HepG2 (cell line): ENCODE measurements around the gene TPCN2. TPM values are rescaled to one million over a fixed set of nuclear protein-coding genes. Genes with fewer than 3 reads are reported as not detected.

Source experiments
- FOSL2 ChIP-seq: sonication (generic); formaldehyde crosslinking; IDR thresholded peaks from 2 replicates; pipeline ENCODE4 v1.4.0; 2020; ENCODE audit warnings: missing genetic modification reagents
- HDAC1 ChIP-seq: sonication (generic); formaldehyde crosslinking; IDR thresholded peaks from 2 replicates; pipeline ENCODE4 v1.5.1; 2020; ENCODE audit warnings: mild to moderate bottlenecking, missing genetic modification reagents
- HMGA1 ChIP-seq: sonication (generic); formaldehyde crosslinking; conservative IDR thresholded peaks from 2 replicates; pipeline ENCODE4 v1.4.0; 2020; ENCODE audit warnings: missing genetic modification reagents
- MYC ChIP-seq: sonication (generic); formaldehyde crosslinking; IDR thresholded peaks from 2 replicates; pipeline ENCODE4 v1.9.0; 2021; ENCODE audit warnings: missing genetic modification reagents, borderline replicate concordance
- NKX3-1 ChIP-seq: sonication (generic); formaldehyde crosslinking; IDR thresholded peaks from 2 replicates; pipeline ENCODE4 v1.5.0; 2020; ENCODE audit warnings: missing genetic modification reagents
- PITX1 ChIP-seq: sonication (generic); formaldehyde crosslinking; IDR thresholded peaks from 2 replicates; pipeline ENCODE4 v1.5.1; 2020; ENCODE audit warnings: mild to moderate bottlenecking, missing genetic modification reagents
- RBAK ChIP-seq: sonication (generic); formaldehyde crosslinking; IDR thresholded peaks from 2 replicates; pipeline ENCODE4 v1.5.1; 2020; ENCODE audit warnings: mild to moderate bottlenecking, missing genetic modification reagents
- RBM39 ChIP-seq: fragments of 200-400 bp; formaldehyde crosslinking; IDR thresholded peaks from one replicate; pipeline ENCODE4 v1.6.1; 2018; ENCODE audit warnings: antibody characterized with exemption, mild to moderate bottlenecking, low read depth, low read length; ENCODE audit not compliant: poor library complexity, severe bottlenecking
- SP5 ChIP-seq: IDR thresholded peaks from 2 replicates; pipeline ENCODE4 v1.6.1; 2016; ENCODE audit warnings: low read depth, borderline replicate concordance
- TBP ChIP-seq: sonication (generic); formaldehyde crosslinking; IDR thresholded peaks from 2 replicates; pipeline ENCODE4 v1.5.0; 2020; ENCODE audit warnings: missing genetic modification reagents
- TEAD3 ChIP-seq: optimal IDR thresholded peaks from 2 replicates; pipeline ENCODE3; 2016; ENCODE audit warnings: borderline replicate concordance
- THAP11 ChIP-seq: IDR thresholded peaks from 2 replicates; pipeline ENCODE4 v1.6.1; 2016; ENCODE audit warnings: missing biosample characterization, missing genetic modification reagents
- TOPORS ChIP-seq: sonication (generic); formaldehyde crosslinking; IDR thresholded peaks from 2 replicates; pipeline ENCODE4 v1.8.0; 2023; ENCODE audit warnings: mild to moderate bottlenecking, missing genetic modification reagents
- ZKSCAN8 ChIP-seq: IDR thresholded peaks from 2 replicates; pipeline ENCODE4 v1.6.1; 2016; ENCODE audit warnings: borderline replicate concordance, missing genetic modification reagents, missing compliant biosample characterization
- ZNF563 ChIP-seq: sonication (generic); formaldehyde crosslinking; IDR thresholded peaks from 2 replicates; pipeline ENCODE4 v1.8.0; 2022; ENCODE audit warnings: mild to moderate bottlenecking, moderate library complexity, missing genetic modification reagents
- ZNF709 ChIP-seq: sonication (generic); formaldehyde crosslinking; IDR thresholded peaks from 2 replicates; pipeline ENCODE4 v1.5.0; 2020; ENCODE audit warnings: mild to moderate bottlenecking, missing genetic modification reagents
- ZNF724P ChIP-seq: sonication (generic); formaldehyde crosslinking; IDR thresholded peaks from 2 replicates; pipeline ENCODE4 v1.8.0; 2022; ENCODE audit warnings: missing genetic modification reagents, borderline replicate concordance
- ZNF75D ChIP-seq: sonication (generic); formaldehyde crosslinking; IDR thresholded peaks from 2 replicates; pipeline ENCODE4 v1.8.1; 2023; ENCODE audit warnings: missing genetic modification reagents, mild to moderate bottlenecking, borderline replicate concordance
- ZNF792 ChIP-seq: IDR thresholded peaks from 2 replicates; pipeline ENCODE4 v1.6.1; 2016
- ZSCAN25 ChIP-seq: sonication (generic); formaldehyde crosslinking; IDR thresholded peaks from 2 replicates; pipeline ENCODE4 v1.8.0; 2022; ENCODE audit warnings: mild to moderate bottlenecking, missing genetic modification reagents
- polyA plus RNA-seq, 8 experiments: library from polyadenylated mRNA; depleted of rRNA in 3 of 8; stranded (reverse) in 7 of 8; unstranded in 1 of 8; fragments of >200 nt; fragmentation: Illumina TruSeq in 4 of 8; extraction: Trizol in 4 of 8; gene quantifications; 2 replicates each; pipeline versions ENCODE4 v1.2.1 to v1.2.3, GENCODE V29; 2011 to 2016; ENCODE audit warnings: low read depth in 4 of 8, missing spikeins in 1 of 8, mixed read lengths in 1 of 8; ENCODE audit not compliant: insufficient read depth in 1 of 8
- total RNA-seq, 5 experiments: library from RNA; depleted of rRNA; stranded (reverse); fragments of >200 nt; fragmentation: Illumina TruSeq; extraction: Trizol; gene quantifications; 2 replicates each; pipeline ENCODE4 v1.2.3, GENCODE V29; 2016; ENCODE audit warnings: low read depth in 1 of 5
- TF ChIP-seq, protein P1 (sequence below): sonication (generic); formaldehyde crosslinking; IDR thresholded peaks from 2 replicates; pipeline ENCODE4 v1.4.0; 2020; ENCODE audit warnings: missing genetic modification reagents
- TF ChIP-seq, protein P2 (sequence below): sonication (generic); formaldehyde crosslinking; IDR thresholded peaks from 2 replicates; pipeline ENCODE4 v1.4.0; 2020; ENCODE audit warnings: low read depth, mild to moderate bottlenecking, missing genetic modification reagents
- TF ChIP-seq, protein P3 (sequence below): IDR thresholded peaks from 2 replicates; pipeline ENCODE4 v1.6.1; 2016; ENCODE audit warnings: missing compliant biosample characterization, missing genetic modification reagents, borderline replicate concordance
- TF ChIP-seq, protein P4 (sequence below): sonication (generic); formaldehyde crosslinking; IDR thresholded peaks from 2 replicates; pipeline ENCODE4 v1.8.0; 2022; ENCODE audit warnings: missing genetic modification reagents, mild to moderate bottlenecking, moderate library complexity, borderline replicate concordance

The TPCN2 gene
- total and polyA plus RNA-seq, 2 of the 13 experiments (the other 11 are each of a cell fraction or from before 2014, with no cell fraction given): 5.6 to 5.9 TPM

DNA sequence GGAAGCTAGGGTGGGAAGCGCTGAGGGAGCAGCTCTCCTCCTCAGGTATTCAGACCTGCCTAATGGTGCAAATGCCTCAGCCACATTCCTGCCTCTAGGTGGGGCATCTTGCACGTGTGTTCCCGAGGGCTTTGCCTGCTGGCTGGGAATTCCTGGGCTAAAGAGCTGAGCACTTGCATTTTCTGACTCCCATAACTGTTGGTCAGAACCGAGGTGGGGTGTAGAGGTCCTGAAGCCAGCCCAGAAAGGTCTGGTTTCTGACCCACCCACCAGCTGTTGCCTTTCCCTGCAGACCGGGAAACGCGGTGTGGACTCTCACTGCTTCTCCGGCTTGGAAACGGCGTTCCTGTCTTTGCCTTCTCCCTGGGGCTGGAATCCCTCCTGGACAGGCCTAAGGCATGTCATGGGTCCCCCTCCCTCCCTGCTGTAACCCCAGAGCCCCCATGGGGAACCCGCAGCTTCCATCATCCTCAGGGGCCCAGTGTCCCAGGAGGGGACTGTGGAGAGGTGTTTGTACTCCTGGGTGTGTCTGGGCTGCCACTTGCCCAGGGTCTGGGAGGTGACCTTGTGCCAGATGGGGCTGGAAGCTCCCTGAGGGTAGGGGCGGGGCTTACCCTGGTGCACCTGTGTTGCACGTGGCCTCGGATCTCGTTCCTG, 83.0 kb downstream of the TPCN2 start (continued):
- 0 out of 2 replicates have a peak, but pooled peaks have one; percentile 44 for TF ChIP-seq ZKSCAN8
- TF ChIP-seq, protein P1, sequence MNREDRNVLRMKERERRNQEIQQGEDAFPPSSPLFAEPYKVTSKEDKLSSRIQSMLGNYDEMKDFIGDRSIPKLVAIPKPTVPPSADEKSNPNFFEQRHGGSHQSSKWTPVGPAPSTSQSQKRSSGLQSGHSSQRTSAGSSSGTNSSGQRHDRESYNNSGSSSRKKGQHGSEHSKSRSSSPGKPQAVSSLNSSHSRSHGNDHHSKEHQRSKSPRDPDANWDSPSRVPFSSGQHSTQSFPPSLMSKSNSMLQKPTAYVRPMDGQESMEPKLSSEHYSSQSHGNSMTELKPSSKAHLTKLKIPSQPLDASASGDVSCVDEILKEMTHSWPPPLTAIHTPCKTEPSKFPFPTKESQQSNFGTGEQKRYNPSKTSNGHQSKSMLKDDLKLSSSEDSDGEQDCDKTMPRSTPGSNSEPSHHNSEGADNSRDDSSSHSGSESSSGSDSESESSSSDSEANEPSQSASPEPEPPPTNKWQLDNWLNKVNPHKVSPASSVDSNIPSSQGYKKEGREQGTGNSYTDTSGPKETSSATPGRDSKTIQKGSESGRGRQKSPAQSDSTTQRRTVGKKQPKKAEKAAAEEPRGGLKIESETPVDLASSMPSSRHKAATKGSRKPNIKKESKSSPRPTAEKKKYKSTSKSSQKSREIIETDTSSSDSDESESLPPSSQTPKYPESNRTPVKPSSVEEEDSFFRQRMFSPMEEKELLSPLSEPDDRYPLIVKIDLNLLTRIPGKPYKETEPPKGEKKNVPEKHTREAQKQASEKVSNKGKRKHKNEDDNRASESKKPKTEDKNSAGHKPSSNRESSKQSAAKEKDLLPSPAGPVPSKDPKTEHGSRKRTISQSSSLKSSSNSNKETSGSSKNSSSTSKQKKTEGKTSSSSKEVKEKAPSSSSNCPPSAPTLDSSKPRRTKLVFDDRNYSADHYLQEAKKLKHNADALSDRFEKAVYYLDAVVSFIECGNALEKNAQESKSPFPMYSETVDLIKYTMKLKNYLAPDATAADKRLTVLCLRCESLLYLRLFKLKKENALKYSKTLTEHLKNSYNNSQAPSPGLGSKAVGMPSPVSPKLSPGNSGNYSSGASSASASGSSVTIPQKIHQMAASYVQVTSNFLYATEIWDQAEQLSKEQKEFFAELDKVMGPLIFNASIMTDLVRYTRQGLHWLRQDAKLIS (CRISPR knock-in tag): no peak
- TF ChIP-seq ZNF724P: no peak
- no peak for TF ChIP-seq ZNF75D (CRISPR knock-in tag)
- no peak for TF ChIP-seq ZNF563
- peak; percentile 55; the same call in 1 of the 2 replicates for TF ChIP-seq MYC
- TF ChIP-seq FOSL2 (CRISPR knock-in tag): peak; percentile 54
- TF ChIP-seq TEAD3: peak; percentile 100
- TF ChIP-seq, protein P2, sequence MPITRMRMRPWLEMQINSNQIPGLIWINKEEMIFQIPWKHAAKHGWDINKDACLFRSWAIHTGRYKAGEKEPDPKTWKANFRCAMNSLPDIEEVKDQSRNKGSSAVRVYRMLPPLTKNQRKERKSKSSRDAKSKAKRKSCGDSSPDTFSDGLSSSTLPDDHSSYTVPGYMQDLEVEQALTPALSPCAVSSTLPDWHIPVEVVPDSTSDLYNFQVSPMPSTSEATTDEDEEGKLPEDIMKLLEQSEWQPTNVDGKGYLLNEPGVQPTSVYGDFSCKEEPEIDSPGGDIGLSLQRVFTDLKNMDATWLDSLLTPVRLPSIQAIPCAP (CRISPR knock-in tag): no peak
- TF ChIP-seq RBAK (CRISPR knock-in tag): no peak
- peak; percentile 34; the same call in 1 of the 2 replicates for TF ChIP-seq PITX1 (CRISPR knock-in tag)
- TF ChIP-seq ZSCAN25 (CRISPR knock-in tag): 0 out of 2 replicates have a peak, but pooled peaks have one; percentile 39
- TF ChIP-seq NKX3-1 (CRISPR knock-in tag): no peak
- no peak for TF ChIP-seq TBP (CRISPR knock-in tag)
- TF ChIP-seq RBM39: no peak
- TF ChIP-seq, protein P3, sequence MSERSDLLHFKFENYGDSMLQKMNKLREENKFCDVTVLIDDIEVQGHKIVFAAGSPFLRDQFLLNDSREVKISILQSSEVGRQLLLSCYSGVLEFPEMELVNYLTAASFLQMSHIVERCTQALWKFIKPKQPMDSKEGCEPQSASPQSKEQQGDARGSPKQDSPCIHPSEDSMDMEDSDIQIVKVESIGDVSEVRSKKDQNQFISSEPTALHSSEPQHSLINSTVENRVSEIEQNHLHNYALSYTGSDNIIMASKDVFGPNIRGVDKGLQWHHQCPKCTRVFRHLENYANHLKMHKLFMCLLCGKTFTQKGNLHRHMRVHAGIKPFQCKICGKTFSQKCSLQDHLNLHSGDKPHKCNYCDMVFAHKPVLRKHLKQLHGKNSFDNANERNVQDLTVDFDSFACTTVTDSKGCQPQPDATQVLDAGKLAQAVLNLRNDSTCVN (CRISPR knock-in tag): peak; percentile 50; the same call in 1 of the 2 replicates
- TF ChIP-seq, protein P4, sequence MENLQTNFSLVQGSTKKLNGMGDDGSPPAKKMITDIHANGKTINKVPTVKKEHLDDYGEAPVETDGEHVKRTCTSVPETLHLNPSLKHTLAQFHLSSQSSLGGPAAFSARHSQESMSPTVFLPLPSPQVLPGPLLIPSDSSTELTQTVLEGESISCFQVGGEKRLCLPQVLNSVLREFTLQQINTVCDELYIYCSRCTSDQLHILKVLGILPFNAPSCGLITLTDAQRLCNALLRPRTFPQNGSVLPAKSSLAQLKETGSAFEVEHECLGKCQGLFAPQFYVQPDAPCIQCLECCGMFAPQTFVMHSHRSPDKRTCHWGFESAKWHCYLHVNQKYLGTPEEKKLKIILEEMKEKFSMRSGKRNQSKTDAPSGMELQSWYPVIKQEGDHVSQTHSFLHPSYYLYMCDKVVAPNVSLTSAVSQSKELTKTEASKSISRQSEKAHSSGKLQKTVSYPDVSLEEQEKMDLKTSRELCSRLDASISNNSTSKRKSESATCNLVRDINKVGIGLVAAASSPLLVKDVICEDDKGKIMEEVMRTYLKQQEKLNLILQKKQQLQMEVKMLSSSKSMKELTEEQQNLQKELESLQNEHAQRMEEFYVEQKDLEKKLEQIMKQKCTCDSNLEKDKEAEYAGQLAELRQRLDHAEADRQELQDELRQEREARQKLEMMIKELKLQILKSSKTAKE (CRISPR knock-in tag): no peak
- no peak for TF ChIP-seq HMGA1 (CRISPR knock-in tag)
- TF ChIP-seq ZNF709 (CRISPR knock-in tag): no peak
- TF ChIP-seq TOPORS: no peak
- no peak for TF ChIP-seq SP5 (CRISPR knock-in tag)
- 0 out of 2 replicates have a peak, but pooled peaks have one; percentile 23 for TF ChIP-seq THAP11 (CRISPR knock-in tag)
- TF ChIP-seq ZNF792 (CRISPR knock-in tag): 0 out of 2 replicates have a peak, but pooled peaks have one; percentile 30
- no peak for TF ChIP-seq HDAC1
